SU-DHL-6 (cell line): ENCODE measurements around the gene ATP13A4.

Source experiments
- H2AFZ ChIP-seq: fragments of 200-600 bp; sonication (generic); 2 replicates; pipeline ENCODE4 v1.6.1; 2014; ENCODE audit warnings: low read depth, mild to moderate bottlenecking, moderate library complexity, mixed read lengths, antibody characterized with exemption, low read length; ENCODE audit not compliant: severe bottlenecking
- H3F3A ChIP-seq: fragments of 200-600 bp; shearing (Covaris generic); 2 replicates; pipeline ENCODE4 v1.6.0; 2016; ENCODE audit warnings: antibody characterized with exemption, mild to moderate bottlenecking; ENCODE audit not compliant: insufficient read depth
- H3K27ac ChIP-seq: fragments of 200-600 bp; sonication (generic); 2 replicates; pipeline ENCODE4 v1.5.1; 2016; ENCODE audit warnings: low read depth, mild to moderate bottlenecking, low read length, moderate library complexity, mixed read lengths
- H3K27me3 ChIP-seq: fragments of 200-600 bp; sonication (generic), shearing (Covaris generic); 2 replicates; pipeline ENCODE4 v1.6.0; 2014; ENCODE audit warnings: mild to moderate bottlenecking, low read length
- H3K36me3 ChIP-seq: fragments of 200-600 bp; sonication (generic); 2 replicates; pipeline ENCODE4 v1.6.1; 2014; ENCODE audit warnings: mild to moderate bottlenecking, low read length, mixed read lengths
- H3K4me2 ChIP-seq: fragments of 300-600, 200-600 bp; shearing (Covaris generic), sonication (generic); 2 replicates; pipeline ENCODE4 v1.6.0; 2014; ENCODE audit warnings: low read length, low read depth, mild to moderate bottlenecking; ENCODE audit not compliant: poor library complexity, severe bottlenecking
- H3K4me3 ChIP-seq: fragments of 200-600 bp; sonication (generic); 2 replicates; pipeline ENCODE4 v1.5.1; 2014; ENCODE audit warnings: antibody characterized with exemption, low read length, mild to moderate bottlenecking, mixed read lengths; ENCODE audit not compliant: insufficient read depth, poor library complexity, severe bottlenecking
- H3K79me2 ChIP-seq: fragments of 200-600 bp; sonication (generic); 2 replicates; pipeline ENCODE4 v1.6.1; 2014; ENCODE audit warnings: mild to moderate bottlenecking, low read length, moderate library complexity; ENCODE audit not compliant: insufficient read depth
- H3K9ac ChIP-seq: fragments of 200-600 bp; sonication (generic); 2 replicates; pipeline ENCODE4 v1.7.0; 2014; ENCODE audit warnings: mild to moderate bottlenecking, low read length
- H3K9me2 ChIP-seq: fragments of 200-600 bp; sonication (generic); replicated peaks from 2 replicates; pipeline ENCODE4 v1.6.1; 2014; ENCODE audit warnings: low read length; ENCODE audit not compliant: insufficient read depth
- H3K9me3 ChIP-seq: fragments of 200-600 bp; sonication (generic); 2 replicates; pipeline ENCODE4 v1.6.1; 2014; ENCODE audit warnings: low read length, mixed read lengths; ENCODE audit not compliant: insufficient read depth
- H4K20me1 ChIP-seq: fragments of 200-600 bp; sonication (generic); 2 replicates; pipeline ENCODE4 v1.6.1; 2014; ENCODE audit warnings: low read depth, mild to moderate bottlenecking, antibody characterized with exemption, low read length, moderate library complexity, mixed read lengths
- EZH2phosphoT487 ChIP-seq: fragments of 200-600 bp; sonication (generic), shearing (Covaris generic); conservative IDR thresholded peaks from 2 replicates; pipeline ENCODE4 v1.6.1; 2018; ENCODE audit warnings: mild to moderate bottlenecking, antibody characterized with exemption, low read length, moderate library complexity, mixed read lengths
- TF ChIP-seq, protein P1 (sequence below): fragments of 200-600 bp; sonication (generic); IDR thresholded peaks from one replicate; pipeline ENCODE4 v1.5.1; 2017; ENCODE audit warnings: antibody characterized with exemption, mild to moderate bottlenecking, low read length, moderate library complexity; ENCODE audit not compliant: insufficient read depth, poor library complexity, severe bottlenecking

Gene ATP13A4

DNA sequence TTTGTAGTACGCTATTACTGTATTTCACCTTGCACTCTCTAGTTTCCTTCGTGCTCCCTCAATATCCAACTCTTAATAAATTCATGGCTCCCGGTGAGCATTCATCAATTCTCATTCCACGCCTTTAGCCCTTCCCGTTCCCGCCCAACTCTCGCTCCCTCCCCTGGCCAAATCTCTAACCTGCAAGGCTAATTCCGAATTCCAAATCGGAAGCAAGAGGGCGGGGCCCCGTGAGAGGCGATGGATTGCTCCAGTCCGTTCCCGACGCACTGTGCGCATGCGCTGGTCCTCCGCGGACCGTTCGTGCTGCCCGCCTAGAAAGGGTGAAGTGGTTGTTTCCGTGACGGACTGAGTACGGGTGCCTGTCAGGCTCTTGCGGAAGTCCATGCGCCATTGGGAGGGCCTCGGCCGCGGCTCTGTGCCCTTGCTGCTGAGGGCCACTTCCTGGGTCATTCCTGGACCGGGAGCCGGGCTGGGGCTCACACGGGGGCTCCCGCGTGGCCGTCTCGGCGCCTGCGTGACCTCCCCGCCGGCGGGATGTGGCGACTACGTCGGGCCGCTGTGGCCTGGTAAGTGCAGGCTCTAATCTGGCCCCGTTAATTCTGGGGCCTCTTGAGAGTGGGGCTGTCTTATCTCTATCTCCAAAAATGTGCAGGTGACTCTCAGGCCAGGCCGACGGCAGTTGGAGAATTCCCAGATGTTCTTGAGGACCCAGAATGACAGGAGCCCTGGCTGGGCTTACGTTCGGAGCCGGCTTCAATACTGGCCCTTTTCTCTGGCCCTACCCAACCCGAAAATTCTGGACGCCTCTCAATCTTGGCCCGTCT lies 38.4 kb upstream of the ATP13A4 start, which contains the start of gene OPA1:
OPA1 (plus strand) TSS at position 368 of the 827 bp plus-strand sequence; CDS start at position 538, 170 bp downstream.
- H3K79me2 ChIP-seq: peaks cover 55% of the 10 kb centered on the region
- peak within 1 kb of the TSS; percentile 98 for H3K9ac ChIP-seq
- no peaks in the 10 kb centered on the region for H3K9me2 ChIP-seq
- H3K9me3 ChIP-seq: no peaks in the 10 kb centered on the region
- peaks cover 9% of the 10 kb centered on the region; the same call in 1 of the 2 replicates for H4K20me1 ChIP-seq
- H3K27me3 ChIP-seq: no peaks in the 10 kb centered on the region
- peak within 1 kb of the TSS; percentile 95 for H2AFZ ChIP-seq
- H3K27ac ChIP-seq: peak within 1 kb of the TSS; percentile 65
- peak within 1 kb of the TSS; percentile 80 for H3K4me3 ChIP-seq
- TF ChIP-seq, protein P1, sequence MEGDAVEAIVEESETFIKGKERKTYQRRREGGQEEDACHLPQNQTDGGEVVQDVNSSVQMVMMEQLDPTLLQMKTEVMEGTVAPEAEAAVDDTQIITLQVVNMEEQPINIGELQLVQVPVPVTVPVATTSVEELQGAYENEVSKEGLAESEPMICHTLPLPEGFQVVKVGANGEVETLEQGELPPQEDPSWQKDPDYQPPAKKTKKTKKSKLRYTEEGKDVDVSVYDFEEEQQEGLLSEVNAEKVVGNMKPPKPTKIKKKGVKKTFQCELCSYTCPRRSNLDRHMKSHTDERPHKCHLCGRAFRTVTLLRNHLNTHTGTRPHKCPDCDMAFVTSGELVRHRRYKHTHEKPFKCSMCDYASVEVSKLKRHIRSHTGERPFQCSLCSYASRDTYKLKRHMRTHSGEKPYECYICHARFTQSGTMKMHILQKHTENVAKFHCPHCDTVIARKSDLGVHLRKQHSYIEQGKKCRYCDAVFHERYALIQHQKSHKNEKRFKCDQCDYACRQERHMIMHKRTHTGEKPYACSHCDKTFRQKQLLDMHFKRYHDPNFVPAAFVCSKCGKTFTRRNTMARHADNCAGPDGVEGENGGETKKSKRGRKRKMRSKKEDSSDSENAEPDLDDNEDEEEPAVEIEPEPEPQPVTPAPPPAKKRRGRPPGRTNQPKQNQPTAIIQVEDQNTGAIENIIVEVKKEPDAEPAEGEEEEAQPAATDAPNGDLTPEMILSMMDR: no peak
- TF ChIP-seq EZH2phosphoT487: no peak
- H3F3A ChIP-seq: no peaks in the 10 kb centered on the region
- no peaks in the 10 kb centered on the region for H3K36me3 ChIP-seq
- peak within 1 kb of the TSS; percentile 65 for H3K4me2 ChIP-seq

DNA sequence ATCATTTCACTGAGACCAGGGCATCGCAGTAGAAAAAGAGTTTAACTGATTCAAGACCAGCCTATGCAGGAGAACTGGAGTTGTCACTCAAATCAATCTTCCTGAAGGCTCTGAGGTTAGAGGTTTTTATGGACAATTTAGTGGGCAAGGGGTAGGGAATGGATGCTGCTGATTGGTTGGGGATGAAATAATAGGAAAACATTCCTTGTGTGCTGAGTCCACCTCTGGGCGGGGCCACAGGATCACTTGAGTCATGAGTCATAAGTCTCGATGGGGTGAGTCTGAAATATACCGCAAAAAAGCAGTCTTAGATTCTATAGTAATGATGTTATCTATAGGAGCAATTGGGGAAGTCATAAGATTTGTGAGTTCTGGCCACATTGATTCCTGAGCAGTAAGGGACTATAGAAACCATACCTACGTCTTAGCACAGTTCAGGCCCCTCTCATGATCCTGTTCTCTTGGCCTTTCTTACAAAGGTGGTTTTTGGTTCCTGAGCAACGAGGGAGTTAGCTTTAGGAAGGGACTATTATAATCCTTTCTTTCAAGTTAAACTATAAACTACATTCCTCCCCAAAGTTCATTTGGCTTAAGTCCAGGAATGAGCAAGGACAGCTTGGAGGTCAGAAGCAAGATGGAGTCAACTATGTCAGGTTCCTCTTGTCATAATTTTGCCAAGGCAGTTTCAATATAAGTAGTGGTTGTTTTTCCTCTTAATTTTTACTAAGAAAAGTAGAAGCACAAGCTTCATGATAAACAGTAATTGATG lies 35.6 kb upstream of the ATP13A4 start:
- H3K9me2 ChIP-seq: no peaks in the 10 kb centered on the region
- no peaks in the 10 kb centered on the region for H3K9me3 ChIP-seq
- H3F3A ChIP-seq: no peaks in the 10 kb centered on the region
- H4K20me1 ChIP-seq: no peaks in the 10 kb centered on the region
- H2AFZ ChIP-seq: no peak overlapping the region
- H3K9ac ChIP-seq: no peak overlapping the region
- TF ChIP-seq, protein P1: no peak
- no peak for TF ChIP-seq EZH2phosphoT487
- no peaks in the 10 kb centered on the region for H3K27me3 ChIP-seq
- no peak overlapping the region for H3K4me3 ChIP-seq
- no peak overlapping the region for H3K27ac ChIP-seq
- H3K4me2 ChIP-seq: no peak overlapping the region
- H3K36me3 ChIP-seq: no peaks in the 10 kb centered on the region
- H3K79me2 ChIP-seq: peaks cover 27% of the 10 kb centered on the region

DNA sequence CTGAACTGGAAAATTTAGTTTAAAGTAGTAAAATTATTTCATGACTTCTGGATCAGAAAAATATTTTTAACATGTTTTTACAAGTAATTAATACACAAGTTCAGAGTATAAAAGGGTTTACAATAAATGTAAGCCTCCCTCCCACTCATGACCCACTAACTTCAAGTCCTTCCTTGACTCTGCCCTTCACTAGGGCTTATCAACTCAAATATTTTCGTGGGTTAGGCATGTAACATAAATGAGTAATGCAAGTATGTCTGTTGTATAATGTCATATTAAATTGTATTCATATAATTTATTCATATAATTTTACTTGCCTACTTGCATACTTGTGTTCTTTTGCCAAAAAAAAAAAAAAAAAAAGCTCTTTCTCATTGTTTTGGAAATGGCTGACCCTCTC lies 34.9 kb upstream of the ATP13A4 start:
- no peaks in the 10 kb centered on the region for H3K9me2 ChIP-seq
- H3K27me3 ChIP-seq: no peaks in the 10 kb centered on the region
- no peak overlapping the region for H3K4me3 ChIP-seq
- no peaks in the 10 kb centered on the region for H3F3A ChIP-seq
- no peak for TF ChIP-seq EZH2phosphoT487
- TF ChIP-seq, protein P1: no peak
- no peaks in the 10 kb centered on the region for H3K36me3 ChIP-seq
- no peak overlapping the region for H3K4me2 ChIP-seq
- no peak overlapping the region for H2AFZ ChIP-seq
- no peak overlapping the region for H3K27ac ChIP-seq
- no peak overlapping the region for H3K9ac ChIP-seq
- H3K79me2 ChIP-seq: peaks cover 21% of the 10 kb centered on the region
- no peaks in the 10 kb centered on the region for H3K9me3 ChIP-seq
- H4K20me1 ChIP-seq: no peaks in the 10 kb centered on the region
